ENCODE data around the gene TMOD1.
"Not testable (repeated sequence)": the region's sequence is repeated elsewhere in the genome, so short reads cannot be mapped to it uniquely, and the experiment has no call there.

TMOD1 gene

GRCh38 chr9:97573482-97574073 lies 72.1 kb downstream of the TMOD1 start:
- TF ChIP-seq CTCF (IDR thresholded peaks at IDR 0.05; ENCODE audit: unreplicated experiment in 3 of 3) = no peak
- Mint-ChIP-seq H3K27me3 (ENCODE audit: low read depth) (peaks cover 6% of the 10 kb centered on the region), H3K4me1 (no peaks in the 10 kb centered on the region), H3K36me3 (ENCODE audit: low read depth) (no peaks in the 10 kb centered on the region), H3K4me3 (no peak overlapping the region), H3K27ac (no peak overlapping the region), H3K9me3 (no peaks in the 10 kb centered on the region)

- not testable (repeated sequence) for H3K36me3 Mint-ChIP-seq (ENCODE audit: low read depth); H3K27me3 Mint-ChIP-seq (ENCODE audit: low read depth); H3K9me3 Mint-ChIP-seq; H3K27ac Mint-ChIP-seq; H3K4me1 Mint-ChIP-seq; H3K4me3 Mint-ChIP-seq
These were observed 72.7 kb downstream of the TMOD1 start for GRCh38 chr9:97574101-97574571.

GRCh38 chr9:97574921-97575672 lies 73.6 kb downstream of the TMOD1 start:
- H3K9me3 Mint-ChIP-seq; H3K27ac Mint-ChIP-seq; H3K36me3 Mint-ChIP-seq (ENCODE audit: low read depth); H3K4me1 Mint-ChIP-seq; H3K4me3 Mint-ChIP-seq: not testable (repeated sequence)
- peaks cover 12% of the 10 kb centered on the region for H3K27me3 Mint-ChIP-seq (ENCODE audit: low read depth)

GRCh38 chr9:97575673-97576200 lies 74.3 kb downstream of the TMOD1 start:
- Mint-ChIP-seq H3K27me3 (ENCODE audit: low read depth) (peaks cover 12% of the 10 kb centered on the region), H3K9me3 (peaks cover 5% of the 10 kb centered on the region)
- no peak for TF ChIP-seq CTCF (IDR thresholded peaks at IDR 0.05; ENCODE audit: unreplicated experiment in 3 of 3)

GRCh38 chr9:97577051-97577450 lies 75.6 kb downstream of the TMOD1 start:
- no peaks in the 10 kb centered on the region for H3K4me1 Mint-ChIP-seq
- TF ChIP-seq CTCF (IDR thresholded peaks at IDR 0.05; ENCODE audit: unreplicated experiment in 3 of 3) = no peak
- H3K36me3 Mint-ChIP-seq (ENCODE audit: low read depth) = no peaks in the 10 kb centered on the region
- peaks cover 5% of the 10 kb centered on the region for H3K9me3 Mint-ChIP-seq
- no peak overlapping the region for H3K4me3 Mint-ChIP-seq
- H3K27me3 Mint-ChIP-seq (ENCODE audit: low read depth) = peaks cover 12% of the 10 kb centered on the region
- no peak overlapping the region for H3K27ac Mint-ChIP-seq

More at GRCh38 chr9:97575673-97576200, 74.3 kb downstream of the TMOD1 start:
- Mint-ChIP-seq H3K27ac (no peak overlapping the region), H3K4me3 (no peak overlapping the region), H3K36me3 (ENCODE audit: low read depth) (no peaks in the 10 kb centered on the region), H3K4me1 (no peaks in the 10 kb centered on the region)

GRCh38 chr9:97578846-97579245 lies 77.4 kb downstream of the TMOD1 start:
- no peak for TF ChIP-seq CTCF (IDR thresholded peaks at IDR 0.05; ENCODE audit: unreplicated experiment in 3 of 3)
- no peak overlapping the region for H3K27ac Mint-ChIP-seq
- peaks cover 9% of the 10 kb centered on the region for H3K27me3 Mint-ChIP-seq (ENCODE audit: low read depth)
- H3K36me3 Mint-ChIP-seq (ENCODE audit: low read depth) = no peaks in the 10 kb centered on the region
- H3K4me1 Mint-ChIP-seq = no peaks in the 10 kb centered on the region
- no peak overlapping the region for H3K4me3 Mint-ChIP-seq
- H3K9me3 Mint-ChIP-seq = peaks cover 5% of the 10 kb centered on the region

Data from nephron (organoid).